Thymus (tissue), 11 donors: ENCODE measurements around the gene CD99L2. TPM values are rescaled to one million over a fixed set of nuclear protein-coding genes. Genes with fewer than 3 reads are reported as not detected.

Experiments
- DNase-seq, 9 donors: peaks; one replicate each; pipeline ENCODE4 v3.0.0-alpha.2; 2013; ENCODE audit warnings: low spot score in 9 of 9, low read depth in 6 of 9, missing footprints in 1 of 9
- H3K27ac ChIP-seq, 2 donors: one replicate each; pipeline ENCODE4 v1.5.1; 2013; ENCODE audit warnings: control low read depth in 1 of 2, low read depth in 1 of 2, low read length in 1 of 2, mild to moderate bottlenecking in 1 of 2, moderate library complexity in 1 of 2
- H3K27me3 ChIP-seq, 2 donors: one replicate each; pipeline ENCODE4 v1.5.1; 2013; ENCODE audit warnings: low read length in 1 of 2; ENCODE audit not compliant: control insufficient read depth in 2 of 2, insufficient read depth in 1 of 2
- H3K36me3 ChIP-seq, 2 donors: one replicate each; pipeline ENCODE4 v1.5.1; 2013; ENCODE audit warnings: low read length in 1 of 2, mild to moderate bottlenecking in 1 of 2, moderate library complexity in 1 of 2; ENCODE audit not compliant: control insufficient read depth in 2 of 2, insufficient read depth in 2 of 2
- H3K4me1 ChIP-seq, 2 donors: one replicate each; pipeline ENCODE4 v1.5.1; 2013; ENCODE audit warnings: low read length in 2 of 2; ENCODE audit not compliant: control insufficient read depth in 2 of 2, insufficient read depth in 2 of 2
- H3K4me3 ChIP-seq, 2 donors: one replicate each; pipeline ENCODE4 v1.5.1; 2013; ENCODE audit warnings: low read length in 2 of 2, control low read depth in 1 of 2, mild to moderate bottlenecking in 1 of 2
- H3K9me3 ChIP-seq, 2 donors: one replicate each; pipeline ENCODE4 v1.5.1; 2013; ENCODE audit warnings: low read length in 1 of 2, mild to moderate bottlenecking in 1 of 2; ENCODE audit not compliant: control insufficient read depth in 2 of 2, insufficient read depth in 1 of 2
- WGBS: extraction: QIAGEN DNeasy Blood & Tissue Kit; methylation state at CpG from one replicate; pipeline ENCODE4 v1.1.7; 2013; 5-methylcytosine and 5-hydroxymethylcytosine counted together
- polyA plus RNA-seq: library from polyadenylated mRNA; stranded (reverse); fragments of 200-250 nt; gene quantifications from one replicate; pipeline ENCODE4 v1.2.3, GENCODE V29; 2013
- total RNA-seq: library from RNA; stranded (reverse); fragments of 120-200 nt; gene quantifications from one replicate; pipeline ENCODE4 v1.2.4, GENCODE V29; 2013
- donor health status: healthy.

CD99L2 gene
- total and polyA plus RNA-seq, 2 donors: 9.3 to 14.0 TPM

GRCh38 chrX:150729956-150730355 lies 168.5 kb downstream of the CD99L2 start:
- Histone ChIP-seq H3K4me1 (no peaks in the 10 kb centered on the region), H3K27ac (no peak overlapping the region), H3K9me3 (no peaks in the 10 kb centered on the region), H3K27me3 (no peaks in the 10 kb centered on the region), H3K4me3 (no peak overlapping the region), H3K36me3 (peaks cover 34 to 50% of the 10 kb centered on the region in 2 donors)
- DNase-seq: no peak
- WGBS: 93% methylated on average over 5 of the region's 5 CpGs

GRCh38 chrX:150719621-150720020 lies 178.8 kb downstream of the CD99L2 start:
- no peak for DNase-seq
- Histone ChIP-seq H3K27me3 (no peaks in the 10 kb centered on the region), H3K9me3 (no peaks in the 10 kb centered on the region), H3K36me3 (peaks cover 0 to 19% of the 10 kb centered on the region in 2 donors), H3K4me3 (no peak overlapping the region), H3K4me1 (no peaks in the 10 kb centered on the region), H3K27ac (no peak overlapping the region)
- WGBS: 98% methylated on average over 4 of the region's 4 CpGs

Other genes with a start within 250 kb of the CD99L2 start
- gene MTMR1, start 205.3 kb downstream of the CD99L2 start, total RNA-seq: 34.5 TPM
- 23.1 TPM for gene MTMR1, start 205.3 kb downstream of the CD99L2 start, polyA plus RNA-seq
- gene HMGB3, start 84.7 kb upstream of the CD99L2 start, total RNA-seq: 42.0 TPM
- gene HMGB3, start 84.7 kb upstream of the CD99L2 start, polyA plus RNA-seq: 20.1 TPM